ENCODE results near the gene SLC1A2. TPM values are rescaled to one million over a fixed set of nuclear protein-coding genes. Genes with fewer than 3 reads are reported as not detected.

The SLC1A2 gene
- polyA plus RNA-seq, 4 donors, result 0.15 to 0.18 TPM; not detected in 2

DNA sequence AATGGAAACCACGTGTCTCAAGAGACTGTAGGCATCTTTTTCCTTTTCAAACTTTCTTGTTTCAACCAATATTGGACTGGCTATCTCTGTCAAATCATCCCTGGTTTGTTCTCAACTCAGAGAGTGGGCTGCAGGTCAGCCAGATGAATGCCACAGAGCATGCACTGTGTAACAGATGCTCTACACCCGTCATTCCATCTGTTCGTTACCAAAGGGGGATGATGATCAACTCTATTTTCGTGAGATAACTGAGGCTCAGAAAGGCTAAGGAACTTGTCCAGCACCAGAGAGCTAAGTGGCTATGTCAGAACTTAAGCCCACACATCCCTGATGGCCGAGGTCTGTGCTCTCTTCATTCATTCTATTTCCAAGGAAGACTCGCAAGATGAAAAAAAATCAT, 42.1 kb downstream of the SLC1A2 start:
- H3K4me1 ChIP-seq (ENCODE audit: control insufficient read depth in 3 of 3, insufficient read depth in 2 of 3, low read depth in 1 of 3, low read length in 2 of 3), result peaks cover 0 to 4% (median 3%) of the 10 kb centered on the region in 3 donors
- no peaks in the 10 kb centered on the region for H3K9me3 ChIP-seq (ENCODE audit: control insufficient read depth in 2 of 2, insufficient read depth in 1 of 2, low read depth in 1 of 2, low read length in 1 of 2)
- no peak overlapping the region for H3K4me3 ChIP-seq (ENCODE audit: low read depth in 1 of 3, low read length in 3 of 3)
- H3K27me3 ChIP-seq (ENCODE audit: control insufficient read depth in 3 of 3, insufficient read depth in 3 of 3, low read length in 3 of 3), result no peaks in the 10 kb centered on the region
- no peaks in the 10 kb centered on the region for H3K36me3 ChIP-seq (ENCODE audit: control insufficient read depth in 3 of 3, insufficient read depth in 2 of 3, low read depth in 1 of 3, low read length in 3 of 3)
- no peak for FAIRE-seq
- 81 to 89% (median 86%) methylated on average over 6 of the region's 6 CpGs for WGBS, 3 donors
- H3K27ac ChIP-seq (ENCODE audit: low read depth in 1 of 3, low read length in 2 of 3), result no peak overlapping the region
- no peak for DNase-seq

DNA sequence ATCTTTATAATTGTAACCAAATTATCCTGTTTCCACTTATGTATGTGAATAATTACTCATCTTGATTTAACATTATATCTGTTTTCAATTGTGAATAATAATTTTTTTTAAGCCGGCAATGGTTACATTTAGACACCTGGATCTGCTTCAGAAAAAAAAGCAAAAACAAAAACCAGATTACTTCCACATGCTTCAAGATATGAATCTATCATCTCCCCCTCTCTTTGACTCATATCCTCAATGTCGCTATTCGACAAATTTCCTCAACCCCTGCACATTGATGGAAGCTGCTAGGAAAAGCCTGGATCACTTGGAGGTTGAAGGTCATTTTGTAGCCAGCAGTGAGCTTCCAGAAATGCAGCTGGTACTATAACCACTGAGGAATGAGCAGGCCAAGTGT, 42.7 kb downstream of the SLC1A2 start:
- H3K4me1 ChIP-seq (ENCODE audit: control insufficient read depth in 3 of 3, insufficient read depth in 2 of 3, low read depth in 1 of 3, low read length in 2 of 3), result peaks cover 0 to 4% (median 3%) of the 10 kb centered on the region in 3 donors
- no peak overlapping the region for H3K4me3 ChIP-seq (ENCODE audit: low read depth in 1 of 3, low read length in 3 of 3)
- H3K36me3 ChIP-seq (ENCODE audit: control insufficient read depth in 3 of 3, insufficient read depth in 2 of 3, low read depth in 1 of 3, low read length in 3 of 3), result no peaks in the 10 kb centered on the region
- 81 to 95% (median 90%) methylated on average over 3 of the region's 3 CpGs for WGBS, 3 donors
- H3K9me3 ChIP-seq (ENCODE audit: control insufficient read depth in 2 of 2, insufficient read depth in 1 of 2, low read depth in 1 of 2, low read length in 1 of 2), result no peaks in the 10 kb centered on the region
- no peaks in the 10 kb centered on the region for H3K27me3 ChIP-seq (ENCODE audit: control insufficient read depth in 3 of 3, insufficient read depth in 3 of 3, low read length in 3 of 3)
- no peak for DNase-seq
- H3K27ac ChIP-seq (ENCODE audit: low read depth in 1 of 3, low read length in 2 of 3), result no peak overlapping the region
- no peak for FAIRE-seq

DNA sequence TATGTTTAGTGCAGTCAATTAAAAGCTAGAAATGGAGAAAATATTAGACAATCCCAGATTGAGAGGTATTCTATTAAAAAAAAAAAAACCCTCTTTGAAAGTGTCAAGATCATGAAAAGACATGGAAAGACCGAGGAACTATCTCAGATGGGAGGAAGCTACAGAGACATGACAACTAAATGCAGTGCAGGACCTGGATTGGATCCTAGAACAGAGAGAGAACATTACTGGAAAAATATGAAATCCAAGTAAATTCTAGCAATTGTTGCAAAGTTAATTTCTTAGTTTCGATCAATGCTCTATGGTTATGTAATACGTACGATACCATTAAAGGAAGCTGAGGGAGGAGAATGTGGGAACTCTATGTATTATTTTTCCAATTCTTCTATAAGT, 43.2 kb downstream of the SLC1A2 start:
- Histone ChIP-seq H3K27ac (ENCODE audit: low read depth in 1 of 3, low read length in 2 of 3) (no peak overlapping the region), H3K9me3 (ENCODE audit: control insufficient read depth in 2 of 2, insufficient read depth in 1 of 2, low read depth in 1 of 2, low read length in 1 of 2) (no peaks in the 10 kb centered on the region), H3K27me3 (ENCODE audit: control insufficient read depth in 3 of 3, insufficient read depth in 3 of 3, low read length in 3 of 3) (no peaks in the 10 kb centered on the region), H3K4me3 (ENCODE audit: low read depth in 1 of 3, low read length in 3 of 3) (no peak overlapping the region), H3K36me3 (ENCODE audit: control insufficient read depth in 3 of 3, insufficient read depth in 2 of 3, low read depth in 1 of 3, low read length in 3 of 3) (no peaks in the 10 kb centered on the region), H3K4me1 (ENCODE audit: control insufficient read depth in 3 of 3, insufficient read depth in 2 of 3, low read depth in 1 of 3, low read length in 2 of 3) (peaks cover 0 to 4% (median 3%) of the 10 kb centered on the region in 3 donors)
- 93 to 97% (median 96%) methylated on average over 4 of the region's 4 CpGs for WGBS, 3 donors
- DNase-seq (no peak), FAIRE-seq (no peak)

DNA sequence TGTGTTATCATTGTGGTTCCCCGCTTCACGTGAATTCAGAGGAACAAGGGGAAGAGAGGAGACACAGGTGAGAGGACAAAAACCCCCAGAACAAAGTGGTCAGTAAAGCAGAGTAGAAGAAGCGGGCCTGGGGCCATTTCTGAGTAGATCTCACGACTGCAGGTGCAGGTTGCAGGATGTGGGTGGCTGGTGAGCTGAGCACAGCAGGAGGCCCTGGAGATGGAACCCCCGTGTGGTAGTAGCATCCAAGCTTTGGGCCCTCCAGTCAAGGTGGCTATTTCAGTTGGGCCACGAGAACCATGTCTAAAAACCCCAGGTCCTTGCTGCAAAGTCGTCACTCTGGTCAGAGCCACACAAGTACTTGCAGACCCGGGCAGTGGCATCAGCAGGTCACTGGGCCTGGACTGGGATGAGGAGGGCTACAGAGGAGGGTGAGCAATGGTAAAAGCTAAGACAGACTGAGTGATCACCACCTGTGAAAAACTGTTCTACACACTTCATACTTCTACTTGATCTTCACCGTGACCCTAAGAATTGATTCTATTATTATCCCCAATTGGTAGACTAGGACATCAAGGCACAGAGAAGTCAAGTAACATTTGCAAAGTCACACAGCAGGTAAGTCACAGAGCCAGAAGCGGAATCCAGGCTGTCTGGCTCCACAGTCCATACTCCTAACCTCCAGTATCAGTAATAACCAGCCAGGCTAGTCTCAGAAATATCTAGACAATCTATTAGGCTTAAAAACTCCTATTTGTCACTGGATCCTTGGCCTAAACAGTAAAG, 43.8 kb downstream of the SLC1A2 start:
- DNase-seq (no peak), FAIRE-seq (no peak)
- H3K27ac ChIP-seq (ENCODE audit: low read depth in 1 of 3, low read length in 2 of 3), result no peak overlapping the region
- H3K9me3 ChIP-seq (ENCODE audit: control insufficient read depth in 2 of 2, insufficient read depth in 1 of 2, low read depth in 1 of 2, low read length in 1 of 2), result no peaks in the 10 kb centered on the region
- 87 to 94% (median 87%) methylated on average over 10 of the region's 10 CpGs for WGBS, 3 donors
- H3K27me3 ChIP-seq (ENCODE audit: control insufficient read depth in 3 of 3, insufficient read depth in 3 of 3, low read length in 3 of 3), result no peaks in the 10 kb centered on the region
- peaks cover 0 to 4% (median 3%) of the 10 kb centered on the region in 3 donors for H3K4me1 ChIP-seq (ENCODE audit: control insufficient read depth in 3 of 3, insufficient read depth in 2 of 3, low read depth in 1 of 3, low read length in 2 of 3)
- no peak overlapping the region for H3K4me3 ChIP-seq (ENCODE audit: low read depth in 1 of 3, low read length in 3 of 3)
- H3K36me3 ChIP-seq (ENCODE audit: control insufficient read depth in 3 of 3, insufficient read depth in 2 of 3, low read depth in 1 of 3, low read length in 3 of 3), result no peaks in the 10 kb centered on the region

DNA sequence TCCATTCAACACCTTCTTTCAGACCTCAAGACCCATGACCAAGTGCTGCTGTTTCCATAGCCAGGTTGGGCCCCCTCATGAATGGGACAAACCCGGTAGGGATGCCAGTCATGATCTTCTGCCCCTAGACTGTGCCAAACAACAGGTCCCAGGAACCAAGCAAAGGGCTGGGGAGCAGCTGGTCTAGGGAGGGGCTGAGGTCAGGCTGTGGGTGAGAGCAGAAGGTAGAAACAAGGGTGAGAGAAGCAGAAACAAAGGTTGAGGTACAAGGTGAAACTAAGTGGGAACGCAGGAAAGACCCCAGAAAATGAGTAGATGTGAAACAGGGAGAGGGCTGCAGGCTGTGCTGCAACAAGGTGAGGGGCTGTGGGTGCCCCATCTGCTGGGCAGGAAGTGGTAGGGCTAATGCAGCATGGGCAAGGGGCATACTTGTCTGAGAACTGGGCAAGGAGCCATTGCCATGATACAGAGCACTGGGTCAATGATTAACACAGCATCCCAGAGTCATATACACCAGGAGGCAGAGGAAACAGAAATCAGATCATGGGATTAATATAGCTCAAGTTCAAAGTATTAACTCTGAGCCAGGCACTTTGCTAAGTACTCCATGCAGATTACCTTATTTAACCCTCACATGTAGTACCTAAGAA, 45.9 kb downstream of the SLC1A2 start:
- Histone ChIP-seq H3K4me1 (ENCODE audit: control insufficient read depth in 3 of 3, insufficient read depth in 2 of 3, low read depth in 1 of 3, low read length in 2 of 3) (peaks cover 0 to 4% (median 3%) of the 10 kb centered on the region in 3 donors), H3K27me3 (ENCODE audit: control insufficient read depth in 3 of 3, insufficient read depth in 3 of 3, low read length in 3 of 3) (no peaks in the 10 kb centered on the region), H3K27ac (ENCODE audit: low read depth in 1 of 3, low read length in 2 of 3) (peak overlapping the region in 2 of 3 donors; percentile 18 to 60), H3K36me3 (ENCODE audit: control insufficient read depth in 3 of 3, insufficient read depth in 2 of 3, low read depth in 1 of 3, low read length in 3 of 3) (no peaks in the 10 kb centered on the region), H3K9me3 (ENCODE audit: control insufficient read depth in 2 of 2, insufficient read depth in 1 of 2, low read depth in 1 of 2, low read length in 1 of 2) (no peaks in the 10 kb centered on the region), H3K4me3 (ENCODE audit: low read depth in 1 of 3, low read length in 3 of 3) (no peak overlapping the region)
- FAIRE-seq (no peak), DNase-seq (peak; percentile 85 to 97)
- WGBS, 3 donors, result 22 to 53% (median 29%) methylated on average over 2 of the region's 2 CpGs

- Histone ChIP-seq H3K27me3 (ENCODE audit: control insufficient read depth in 3 of 3, insufficient read depth in 3 of 3, low read length in 3 of 3) (no peaks in the 10 kb centered on the region), H3K27ac (ENCODE audit: low read depth in 1 of 3, low read length in 2 of 3) (peak overlapping the region in 2 of 3 donors; percentile 18 to 60), H3K36me3 (ENCODE audit: control insufficient read depth in 3 of 3, insufficient read depth in 2 of 3, low read depth in 1 of 3, low read length in 3 of 3) (no peaks in the 10 kb centered on the region), H3K9me3 (ENCODE audit: control insufficient read depth in 2 of 2, insufficient read depth in 1 of 2, low read depth in 1 of 2, low read length in 1 of 2) (no peaks in the 10 kb centered on the region), H3K4me1 (ENCODE audit: control insufficient read depth in 3 of 3, insufficient read depth in 2 of 3, low read depth in 1 of 3, low read length in 2 of 3) (peaks cover 0 to 4% (median 3%) of the 10 kb centered on the region in 3 donors), H3K4me3 (ENCODE audit: low read depth in 1 of 3, low read length in 3 of 3) (no peak overlapping the region)
- 67 to 85% (median 76%) methylated on average over 3 of the region's 3 CpGs for WGBS, 3 donors
- FAIRE-seq, result no peak
- no peak for DNase-seq
These were observed 46.6 kb downstream of the SLC1A2 start for GRCh38 chr11:35372565-35373283.

DNA sequence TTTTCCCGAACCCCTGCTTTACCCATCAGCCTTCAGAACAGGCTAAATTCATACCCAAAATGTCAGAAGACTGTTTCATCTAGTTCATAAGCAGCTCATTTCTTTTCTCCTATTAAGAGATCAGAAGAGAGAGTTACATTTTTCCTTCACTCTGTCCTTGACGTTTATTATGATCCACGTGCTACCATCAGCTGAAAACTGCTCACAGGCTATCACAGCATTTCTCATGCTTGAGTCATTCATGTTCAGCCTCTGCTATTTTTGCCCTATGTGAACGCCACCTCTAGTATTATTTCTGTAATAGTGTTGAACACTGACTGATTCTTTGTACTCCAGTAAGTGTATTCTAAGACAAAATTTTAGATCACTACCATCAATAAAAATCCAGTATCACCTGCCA, 51.9 kb downstream of the SLC1A2 start:
- 67 to 81% (median 79%) methylated on average over 4 of the region's 4 CpGs for WGBS, 3 donors
- no peaks in the 10 kb centered on the region for H3K36me3 ChIP-seq (ENCODE audit: control insufficient read depth in 3 of 3, insufficient read depth in 2 of 3, low read depth in 1 of 3, low read length in 3 of 3)
- no peak for FAIRE-seq
- no peak overlapping the region for H3K27ac ChIP-seq (ENCODE audit: low read depth in 1 of 3, low read length in 2 of 3)
- peak in 1 of 2 donors; percentile 7 for DNase-seq
- peaks cover 0 to 2% of the 10 kb centered on the region in 2 donors for H3K9me3 ChIP-seq (ENCODE audit: control insufficient read depth in 2 of 2, insufficient read depth in 1 of 2, low read depth in 1 of 2, low read length in 1 of 2)
- H3K4me1 ChIP-seq (ENCODE audit: control insufficient read depth in 3 of 3, insufficient read depth in 2 of 3, low read depth in 1 of 3, low read length in 2 of 3), result no peaks in the 10 kb centered on the region
- H3K27me3 ChIP-seq (ENCODE audit: control insufficient read depth in 3 of 3, insufficient read depth in 3 of 3, low read length in 3 of 3), result no peaks in the 10 kb centered on the region
- no peak overlapping the region for H3K4me3 ChIP-seq (ENCODE audit: low read depth in 1 of 3, low read length in 3 of 3)

DNA sequence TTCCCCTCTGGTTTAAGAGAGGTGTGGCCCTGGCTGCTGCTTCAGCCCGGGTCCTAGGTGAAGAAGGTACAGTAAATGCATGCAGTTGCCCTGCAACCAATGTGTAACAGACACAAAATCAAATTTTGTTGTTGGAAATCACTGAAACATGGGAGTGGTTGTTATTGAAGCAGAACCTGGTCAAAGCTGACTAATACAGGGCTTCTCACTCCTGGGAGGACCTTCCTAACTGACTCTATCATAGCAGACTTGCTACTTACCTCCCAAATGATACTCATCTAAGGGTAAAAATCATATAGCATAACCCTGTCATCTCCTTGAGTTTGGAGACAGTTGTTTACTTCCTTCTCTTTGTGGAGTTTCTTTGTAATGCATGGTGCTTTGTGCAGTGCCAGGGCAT, 52.6 kb downstream of the SLC1A2 start:
- H3K9me3 ChIP-seq (ENCODE audit: control insufficient read depth in 2 of 2, insufficient read depth in 1 of 2, low read depth in 1 of 2, low read length in 1 of 2), result peaks cover 0 to 2% of the 10 kb centered on the region in 2 donors
- no peaks in the 10 kb centered on the region for H3K27me3 ChIP-seq (ENCODE audit: control insufficient read depth in 3 of 3, insufficient read depth in 3 of 3, low read length in 3 of 3)
- H3K4me1 ChIP-seq (ENCODE audit: control insufficient read depth in 3 of 3, insufficient read depth in 2 of 3, low read depth in 1 of 3, low read length in 2 of 3), result no peaks in the 10 kb centered on the region
- no peaks in the 10 kb centered on the region for H3K36me3 ChIP-seq (ENCODE audit: control insufficient read depth in 3 of 3, insufficient read depth in 2 of 3, low read depth in 1 of 3, low read length in 3 of 3)
- no peak for FAIRE-seq
- H3K27ac ChIP-seq (ENCODE audit: low read depth in 1 of 3, low read length in 2 of 3), result no peak overlapping the region
- 65 to 89% (median 70%) methylated on average over 1 of the region's 1 CpG for WGBS, 3 donors
- DNase-seq, result no peak
- H3K4me3 ChIP-seq (ENCODE audit: low read depth in 1 of 3, low read length in 3 of 3), result no peak overlapping the region
